Right cardiac atrium (tissue), 5 donors: ENCODE results near the gene NRCAM. TPM values are rescaled to one million over a fixed set of nuclear protein-coding genes. Genes with fewer than 3 reads are reported as not detected.
"Not testable (repeated sequence)": the region's sequence is repeated elsewhere in the genome, so short reads cannot be mapped to it uniquely, and the experiment has no call there.

ENCODE experiments used
- ATAC-seq, 2 donors: fragments of 200-7000 bp; cut with Tn5 transposase; one replicate each; pipeline versions ENCODE4 v1.8.0 to v1.9.1; 2020; ENCODE audit warnings: moderate library complexity in 2 of 2, mild to moderate bottlenecking in 1 of 2
- DNase-seq, 3 donors: peaks; one replicate each; pipeline ENCODE4 v3.0.0-alpha.2; 2020
- H3K27ac ChIP-seq: one replicate; pipeline ENCODE4 v1.5.1; 2013; ENCODE audit warnings: mild to moderate bottlenecking, low read length, control low read depth, moderate library complexity
- H3K27me3 ChIP-seq: one replicate; pipeline ENCODE4 v1.6.1; 2013; ENCODE audit not compliant: control insufficient read depth, insufficient read depth
- H3K4me1 ChIP-seq: one replicate; pipeline ENCODE4 v1.6.1; 2013; ENCODE audit warnings: low read length; ENCODE audit not compliant: control insufficient read depth, insufficient read depth
- H3K4me3 ChIP-seq: one replicate; pipeline ENCODE4 v1.5.1; 2013; ENCODE audit warnings: low read length, control low read depth
- H3K9me3 ChIP-seq: one replicate; pipeline ENCODE4 v1.6.1; 2013; ENCODE audit warnings: low read length; ENCODE audit not compliant: control insufficient read depth
- WGBS: extraction: QIAGEN DNeasy Blood & Tissue Kit; methylation state at CpG from one replicate; pipeline ENCODE4 v1.1.7; 2013; 5-methylcytosine and 5-hydroxymethylcytosine counted together
- intact Hi-C, 4 donors: fragments of 100-400 bp; cut with DNase I; formaldehyde crosslinking; loops; one replicate each; pipeline versions ENCODE4 v1.11.0 to v1.14.0; 2022 to 2023
- polyA plus RNA-seq: library from polyadenylated mRNA; stranded (reverse); fragments of 200-250 nt; gene quantifications from one replicate; pipeline ENCODE4 v1.2.3, GENCODE V29; 2013
- total RNA-seq, 4 donors: library from RNA; stranded (reverse); fragmentation: NEBNext Ultra II Directional; extraction: Animal tissue kit (Norgen Biotek cat#: 25700); gene quantifications; one replicate each; pipeline ENCODE4 v1.2.1, GENCODE V29; 2021
- donor health status: healthy with polysubstance abuse.
- donor health status: DM: no; HTN: yes; CAD: no.
- donor health status: DM: no; HTN: no; CAD: no.
- donor health status: DM: no; HTN: yes; CAD: no; lungs with severe emphysema.
- donor health status: DM: yes; HTN: yes; CAD: no.

NRCAM gene
- total and polyA plus RNA-seq, 5 donors, result 0.59 to 1.3 (median 1.1) TPM

DNA sequence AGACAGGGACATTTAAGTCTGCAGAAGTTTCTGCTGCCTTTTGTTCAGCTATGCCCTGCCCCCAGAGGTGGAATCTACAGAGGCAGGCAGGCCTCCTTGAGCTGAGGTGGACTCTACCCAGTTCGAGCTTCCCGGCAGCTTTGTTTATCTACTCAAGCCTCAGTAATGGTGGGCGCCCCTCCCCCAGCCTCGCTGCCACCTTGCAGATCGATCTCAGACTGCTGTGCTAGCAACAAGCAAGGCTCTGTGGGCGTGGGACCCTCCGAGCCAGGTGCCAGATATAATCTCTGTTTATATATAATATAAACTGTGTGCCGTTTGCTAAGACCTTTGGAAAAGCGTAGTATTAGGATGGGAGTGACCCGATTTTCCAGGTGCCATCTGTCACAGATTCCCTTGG lies 63.1 kb downstream of the NRCAM start:
- intact Hi-C loops, ATAC-seq, H3K27me3 ChIP-seq, H3K4me1 ChIP-seq, DNase-seq, H3K4me3 ChIP-seq, H3K9me3 ChIP-seq, H3K27ac ChIP-seq: not testable (repeated sequence)
- WGBS, result 70% methylated on average over 10 of the region's 10 CpGs

DNA sequence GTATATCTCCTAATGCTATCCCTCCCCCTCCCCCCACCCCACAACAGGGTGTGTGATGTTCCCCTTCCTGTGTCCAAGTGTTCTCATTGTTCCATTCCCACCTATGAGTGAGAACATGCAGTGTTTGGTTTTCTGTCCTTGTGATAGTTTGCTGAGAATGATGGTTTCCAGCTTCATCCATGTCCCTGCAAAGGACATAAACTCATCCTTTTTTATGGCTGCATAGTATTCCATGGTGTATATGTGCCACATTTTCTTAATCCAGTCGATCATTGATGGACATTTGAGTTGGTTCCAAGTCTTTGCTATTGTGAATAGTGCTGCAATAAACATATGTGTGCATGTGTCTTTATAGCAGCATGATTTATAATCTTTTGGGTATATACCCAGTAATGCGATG lies 68.5 kb downstream of the NRCAM start:
- H3K9me3 ChIP-seq, H3K4me1 ChIP-seq, intact Hi-C loops, H3K27me3 ChIP-seq, ATAC-seq, DNase-seq, H3K4me3 ChIP-seq, H3K27ac ChIP-seq: not testable (repeated sequence)
- 88% methylated on average over 2 of the region's 2 CpGs for WGBS

DNA sequence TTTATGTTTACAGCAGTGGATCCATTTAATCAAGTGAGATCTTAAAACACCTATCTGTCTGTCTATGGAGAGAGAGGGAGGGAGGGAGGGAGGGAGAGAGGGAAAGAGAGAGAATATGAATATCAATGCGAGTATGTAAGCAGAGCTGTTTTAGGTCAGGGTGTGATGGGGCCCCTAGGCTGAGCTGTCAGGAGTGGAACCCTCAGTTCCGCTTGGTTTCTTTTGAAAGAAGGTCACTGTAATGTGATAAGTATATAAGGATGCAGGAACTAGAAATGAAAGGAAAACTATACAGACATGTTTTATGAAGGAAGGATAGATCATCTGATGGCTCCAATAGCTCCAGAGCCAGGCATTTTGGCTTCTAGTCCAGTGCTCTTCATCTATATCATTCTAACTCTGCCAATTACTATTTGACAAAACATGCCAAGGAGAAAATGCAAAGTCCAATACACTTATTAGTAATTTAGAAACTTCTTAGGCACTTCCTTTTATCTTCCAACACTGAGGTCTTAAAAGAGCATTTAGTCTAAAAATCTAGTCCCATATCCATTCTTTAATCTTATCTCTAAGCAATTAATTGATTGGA lies 70.3 kb downstream of the NRCAM start:
- no peak for DNase-seq
- 76% methylated on average over 2 of the region's 2 CpGs for WGBS
- no peaks in the 10 kb centered on the region for H3K4me1 ChIP-seq
- intact Hi-C loops, result no loop called here
- no peak overlapping the region for H3K4me3 ChIP-seq
- no peak for ATAC-seq
- H3K27ac ChIP-seq, result no peak overlapping the region
- no peaks in the 10 kb centered on the region for H3K9me3 ChIP-seq
- no peaks in the 10 kb centered on the region for H3K27me3 ChIP-seq

DNA sequence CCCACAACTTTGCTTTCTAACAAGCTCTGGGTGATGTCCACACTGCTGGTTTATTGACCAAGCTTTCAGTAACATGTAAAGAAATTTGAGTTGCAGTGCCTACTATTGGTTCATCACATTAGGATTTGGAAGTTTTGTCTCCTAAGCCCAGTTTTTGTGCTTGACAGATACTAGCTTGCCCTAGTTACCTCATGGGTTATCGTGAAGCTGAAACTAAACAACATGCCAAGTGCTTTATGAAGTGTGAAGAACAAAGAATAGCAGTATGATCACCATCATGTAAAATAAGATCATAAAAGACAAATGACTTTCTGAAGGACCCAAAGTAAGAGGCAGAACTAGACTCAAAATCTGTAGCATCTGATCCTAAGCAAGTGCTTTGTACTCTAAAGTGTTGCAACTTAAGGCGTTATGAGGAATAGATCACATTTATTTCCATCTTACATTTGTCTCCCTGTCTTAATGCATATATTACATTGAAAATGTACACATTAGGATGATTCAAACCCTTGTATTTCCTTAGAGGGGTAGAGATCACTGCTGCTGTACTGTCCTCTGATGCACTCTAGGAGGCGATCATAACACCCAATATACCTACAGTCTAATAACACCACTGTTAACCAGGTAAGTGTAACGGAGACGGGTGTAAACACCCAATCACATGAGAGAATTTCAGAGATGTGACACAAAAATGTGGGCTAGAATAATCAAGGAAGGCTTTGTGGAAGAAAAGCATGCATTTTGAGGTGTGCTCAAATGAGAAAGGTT lies 71.3 kb downstream of the NRCAM start:
- H3K9me3 ChIP-seq, result no peaks in the 10 kb centered on the region
- WGBS, result 64% methylated on average over 5 of the region's 5 CpGs
- no peak overlapping the region for H3K4me3 ChIP-seq
- no peaks in the 10 kb centered on the region for H3K4me1 ChIP-seq
- H3K27ac ChIP-seq, result no peak overlapping the region
- intact Hi-C loops, result no loop called here
- no peak for ATAC-seq
- DNase-seq, result no peak
- H3K27me3 ChIP-seq, result no peaks in the 10 kb centered on the region

DNA sequence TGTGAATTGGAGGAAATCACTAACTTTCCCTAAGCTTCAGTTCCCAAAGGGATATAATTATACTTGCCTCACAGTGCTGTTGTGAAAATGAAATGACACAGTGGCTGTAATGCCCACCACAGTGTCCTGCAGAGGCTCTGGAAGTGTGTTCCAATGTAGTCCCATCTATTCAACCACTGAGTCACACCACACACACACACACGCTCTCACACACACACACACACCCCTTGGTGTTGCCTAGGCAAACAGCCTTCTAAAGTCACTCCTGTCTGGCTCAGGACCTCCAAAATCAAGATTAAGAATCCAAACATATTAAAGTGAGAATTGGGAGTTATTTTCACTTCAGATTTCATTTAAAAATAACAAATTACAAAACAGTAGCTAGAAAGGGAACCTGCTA lies 73.3 kb downstream of the NRCAM start:
- ATAC-seq, result no peak
- intact Hi-C loops, result no loop called here
- no peaks in the 10 kb centered on the region for H3K9me3 ChIP-seq
- H3K4me1 ChIP-seq, result no peaks in the 10 kb centered on the region
- 74% methylated on average over 1 of the region's 1 CpG for WGBS
- H3K27ac ChIP-seq, result no peak overlapping the region
- DNase-seq, result no peak
- H3K27me3 ChIP-seq, result no peaks in the 10 kb centered on the region
- H3K4me3 ChIP-seq, result no peak overlapping the region

DNA sequence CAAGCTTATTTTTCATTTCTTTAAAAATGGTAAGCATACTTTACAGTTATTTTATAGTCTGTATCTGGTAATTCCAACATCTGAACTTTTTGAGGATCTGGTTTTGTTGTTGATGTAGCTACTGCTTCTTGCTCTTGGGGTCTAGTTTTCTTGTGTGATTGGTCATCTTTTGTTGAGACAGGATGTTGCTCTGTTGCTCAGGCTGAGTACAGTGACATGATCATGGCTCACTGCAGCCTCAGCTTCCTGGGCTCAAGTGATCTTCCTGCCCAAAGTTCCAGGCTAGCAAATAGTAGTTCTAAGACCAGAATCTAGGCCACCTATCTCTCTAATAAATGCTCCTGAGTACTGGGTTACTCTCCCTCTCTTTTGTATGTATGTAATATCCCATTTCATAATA lies 75.7 kb downstream of the NRCAM start:
- Histone ChIP-seq H3K4me1 (no peaks in the 10 kb centered on the region), H3K4me3 (no peak overlapping the region), H3K9me3 (no peaks in the 10 kb centered on the region), H3K27me3 (no peaks in the 10 kb centered on the region), H3K27ac (no peak overlapping the region)
- ATAC-seq, result no peak
- intact Hi-C loops, result no loop called here
- no peak for DNase-seq

DNA sequence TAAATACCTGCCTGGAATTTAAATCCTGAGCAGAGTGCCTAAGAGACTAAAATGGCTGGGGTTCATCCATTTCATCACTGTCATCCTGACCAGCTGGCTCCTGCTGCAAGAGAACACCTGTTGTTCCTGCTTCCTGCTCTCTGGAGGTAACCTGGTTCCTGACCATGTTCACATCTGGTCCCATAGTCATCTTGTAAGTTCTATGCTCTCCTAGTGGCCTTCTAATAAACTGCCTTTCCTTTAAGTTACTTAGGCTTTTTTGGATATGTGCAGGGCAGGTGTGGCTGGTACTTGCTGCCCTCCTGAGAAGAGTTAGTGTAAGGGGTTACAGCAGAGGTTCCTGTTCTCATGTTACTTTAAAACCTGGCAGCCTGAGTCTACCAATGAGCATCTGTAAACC lies 80.0 kb downstream of the NRCAM start:
- H3K4me1 ChIP-seq, result no peaks in the 10 kb centered on the region
- no peak overlapping the region for H3K4me3 ChIP-seq
- no peaks in the 10 kb centered on the region for H3K9me3 ChIP-seq
- intact Hi-C loops, result no loop called here
- ATAC-seq (no peak), DNase-seq (no peak)
- H3K27ac ChIP-seq, result no peak overlapping the region
- H3K27me3 ChIP-seq, result no peaks in the 10 kb centered on the region

DNA sequence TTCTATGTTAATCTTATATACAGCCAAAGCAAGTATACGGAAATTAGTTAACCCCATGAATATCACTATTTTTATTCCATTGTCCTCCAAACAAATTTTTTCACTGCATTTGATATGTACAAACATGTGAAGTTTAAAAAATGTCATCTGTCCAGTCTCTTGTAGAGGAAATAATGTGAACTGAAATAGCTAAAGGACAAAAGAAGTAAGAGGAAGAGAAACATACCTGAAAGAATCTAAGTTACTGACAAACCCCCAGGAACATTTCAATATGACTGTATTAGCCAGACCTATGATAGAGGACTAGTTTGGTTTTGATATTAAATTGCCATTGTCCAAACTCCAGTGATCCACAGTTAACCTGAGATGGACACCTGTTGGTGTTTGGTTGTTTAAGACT lies 80.6 kb downstream of the NRCAM start:
- Histone ChIP-seq H3K27ac (no peak overlapping the region), H3K9me3 (no peaks in the 10 kb centered on the region), H3K27me3 (no peaks in the 10 kb centered on the region), H3K4me3 (no peak overlapping the region), H3K4me1 (no peaks in the 10 kb centered on the region)
- DNase-seq (no peak), ATAC-seq (no peak)
- intact Hi-C loops, result no loop called here
- 81% methylated on average over 1 of the region's 1 CpG for WGBS

DNA sequence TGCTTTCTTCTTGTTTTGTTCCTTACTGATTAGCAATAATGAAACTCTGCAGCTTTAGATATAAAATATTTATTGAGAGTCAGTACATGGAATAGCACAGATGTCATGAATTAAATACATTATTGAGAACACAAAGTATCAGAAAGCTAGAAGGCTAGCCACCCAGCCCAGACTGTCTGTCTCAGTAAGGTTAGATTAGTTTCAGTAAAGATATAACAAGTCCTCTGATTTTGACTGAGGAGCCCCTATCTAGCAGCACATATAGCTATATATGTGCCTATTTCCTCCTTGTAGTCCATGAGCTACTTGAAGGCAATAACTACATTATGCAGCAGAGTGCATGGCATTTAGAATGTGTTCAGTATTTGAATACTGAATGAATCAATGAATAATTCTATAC lies 81.3 kb downstream of the NRCAM start:
- no peaks in the 10 kb centered on the region for H3K4me1 ChIP-seq
- no peak for ATAC-seq
- intact Hi-C loops, result no loop called here
- no peaks in the 10 kb centered on the region for H3K27me3 ChIP-seq
- no peaks in the 10 kb centered on the region for H3K9me3 ChIP-seq
- DNase-seq, result no peak
- no peak overlapping the region for H3K27ac ChIP-seq
- no peak overlapping the region for H3K4me3 ChIP-seq

DNA sequence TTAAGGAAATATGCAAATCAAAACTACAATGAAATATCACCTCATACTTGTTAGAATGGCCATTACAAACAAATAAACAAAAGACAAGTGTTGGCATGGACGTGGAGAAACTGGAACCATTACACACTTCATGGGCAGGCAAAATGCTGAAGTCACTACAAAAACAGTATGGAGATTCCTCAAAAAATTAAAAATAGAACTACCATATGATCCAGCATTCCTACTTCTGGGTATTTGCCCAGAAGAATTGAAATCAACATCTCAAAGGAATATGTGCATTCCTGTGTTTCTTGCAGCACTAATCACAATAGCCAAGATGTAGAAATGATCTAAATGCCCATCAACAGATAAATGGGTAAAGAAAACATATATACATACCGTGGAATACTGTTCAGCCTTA lies 83.6 kb downstream of the NRCAM start:
- Histone ChIP-seq H3K27me3 (no peaks in the 10 kb centered on the region), H3K4me3 (no peak overlapping the region), H3K4me1 (no peaks in the 10 kb centered on the region), H3K27ac (no peak overlapping the region), H3K9me3 (no peaks in the 10 kb centered on the region)
- no peak for ATAC-seq
- WGBS, result 67% methylated on average over 2 of the region's 2 CpGs
- intact Hi-C loops, result no loop called here
- no peak for DNase-seq

DNA sequence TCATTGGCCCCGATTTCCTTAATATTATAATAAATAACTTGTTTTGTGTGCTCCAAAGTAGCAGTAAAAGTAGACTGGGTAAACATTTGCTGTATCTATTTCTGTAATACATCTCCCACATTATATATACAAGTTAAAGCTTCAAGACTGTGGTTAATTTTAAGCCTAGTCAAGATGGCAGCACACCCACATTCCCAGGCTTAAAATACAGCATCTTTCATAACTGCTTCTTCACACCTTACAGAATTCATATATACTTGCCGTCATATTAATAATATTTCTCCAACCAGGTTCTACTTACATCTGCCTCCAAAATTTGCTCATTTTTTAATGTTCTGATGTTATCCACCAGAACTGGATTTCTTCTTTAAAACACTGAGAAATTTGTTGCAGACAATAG lies 85.6 kb downstream of the NRCAM start:
- Histone ChIP-seq H3K27me3 (no peaks in the 10 kb centered on the region), H3K27ac (no peak overlapping the region), H3K4me1 (no peaks in the 10 kb centered on the region), H3K9me3 (no peaks in the 10 kb centered on the region), H3K4me3 (no peak overlapping the region)
- intact Hi-C loops, result no loop called here
- ATAC-seq (no peak), DNase-seq (no peak)
- WGBS, result 72% methylated on average over 2 of the region's 2 CpGs

DNA sequence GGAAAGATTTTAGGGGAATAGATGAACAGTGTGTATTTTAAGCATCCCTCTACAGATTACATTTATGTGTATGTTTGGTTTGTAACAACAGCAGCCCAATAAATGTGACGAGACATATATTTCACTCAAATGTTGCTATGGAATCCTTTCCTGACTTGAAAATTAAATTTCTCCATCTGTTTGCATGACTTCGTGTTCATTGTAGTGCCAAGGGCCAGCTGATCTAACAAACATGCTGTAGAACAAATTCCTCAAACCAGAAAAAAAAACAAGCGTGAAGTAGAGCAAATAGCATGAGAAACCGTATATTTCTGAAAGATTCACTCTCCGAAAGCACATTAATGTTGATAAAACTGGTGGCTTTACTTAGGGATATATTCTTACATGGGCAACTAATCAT lies 87.8 kb downstream of the NRCAM start:
- H3K27ac ChIP-seq, result no peak overlapping the region
- ATAC-seq (no peak), DNase-seq (no peak)
- H3K4me3 ChIP-seq, result no peak overlapping the region
- 78% methylated on average over 5 of the region's 5 CpGs for WGBS
- no peaks in the 10 kb centered on the region for H3K9me3 ChIP-seq
- no peaks in the 10 kb centered on the region for H3K27me3 ChIP-seq
- no peaks in the 10 kb centered on the region for H3K4me1 ChIP-seq
- intact Hi-C loops, result no loop called here
